Ishikawa (cell line): ENCODE data around the gene C19orf44.

Source experiments
- CREB1 ChIP-seq: IDR thresholded peaks from 2 replicates; pipeline ENCODE4 v1.6.1; 2012; ENCODE audit warnings: low read depth
- FOXM1 ChIP-seq: IDR thresholded peaks from 2 replicates; pipeline ENCODE4 v1.6.1; 2012; ENCODE audit warnings: low read depth, borderline replicate concordance
- MAX ChIP-seq: IDR thresholded peaks from 2 replicates; pipeline ENCODE4 v1.6.1; 2012
- NFIC ChIP-seq: IDR thresholded peaks from 2 replicates; pipeline ENCODE4 v1.6.1; 2012
- RAD21 ChIP-seq: IDR thresholded peaks from 2 replicates; pipeline ENCODE4 v1.6.1; 2012; ENCODE audit warnings: low read depth
- TAF1 ChIP-seq: IDR thresholded peaks from 2 replicates; pipeline ENCODE4 v1.6.1; 2012; ENCODE audit warnings: low read depth, mild to moderate bottlenecking
- TCF12 ChIP-seq: IDR thresholded peaks from 2 replicates; pipeline ENCODE4 v1.6.1; 2012; ENCODE audit warnings: low read depth
- USF1 ChIP-seq: IDR thresholded peaks from 2 replicates; pipeline ENCODE4 v1.6.1; 2012
- YY1 ChIP-seq: IDR thresholded peaks from 2 replicates; pipeline ENCODE4 v1.6.1; 2012; ENCODE audit warnings: low read depth
- TF ChIP-seq, protein P1 (sequence below): IDR thresholded peaks from 2 replicates; pipeline ENCODE4 v1.6.1; 2012; ENCODE audit warnings: low read depth, mild to moderate bottlenecking

- no peak for TF ChIP-seq MAX
- TF ChIP-seq NFIC = no peak
- no peak for TF ChIP-seq RAD21
- no peak for TF ChIP-seq CREB1
- TF ChIP-seq, protein P1, sequence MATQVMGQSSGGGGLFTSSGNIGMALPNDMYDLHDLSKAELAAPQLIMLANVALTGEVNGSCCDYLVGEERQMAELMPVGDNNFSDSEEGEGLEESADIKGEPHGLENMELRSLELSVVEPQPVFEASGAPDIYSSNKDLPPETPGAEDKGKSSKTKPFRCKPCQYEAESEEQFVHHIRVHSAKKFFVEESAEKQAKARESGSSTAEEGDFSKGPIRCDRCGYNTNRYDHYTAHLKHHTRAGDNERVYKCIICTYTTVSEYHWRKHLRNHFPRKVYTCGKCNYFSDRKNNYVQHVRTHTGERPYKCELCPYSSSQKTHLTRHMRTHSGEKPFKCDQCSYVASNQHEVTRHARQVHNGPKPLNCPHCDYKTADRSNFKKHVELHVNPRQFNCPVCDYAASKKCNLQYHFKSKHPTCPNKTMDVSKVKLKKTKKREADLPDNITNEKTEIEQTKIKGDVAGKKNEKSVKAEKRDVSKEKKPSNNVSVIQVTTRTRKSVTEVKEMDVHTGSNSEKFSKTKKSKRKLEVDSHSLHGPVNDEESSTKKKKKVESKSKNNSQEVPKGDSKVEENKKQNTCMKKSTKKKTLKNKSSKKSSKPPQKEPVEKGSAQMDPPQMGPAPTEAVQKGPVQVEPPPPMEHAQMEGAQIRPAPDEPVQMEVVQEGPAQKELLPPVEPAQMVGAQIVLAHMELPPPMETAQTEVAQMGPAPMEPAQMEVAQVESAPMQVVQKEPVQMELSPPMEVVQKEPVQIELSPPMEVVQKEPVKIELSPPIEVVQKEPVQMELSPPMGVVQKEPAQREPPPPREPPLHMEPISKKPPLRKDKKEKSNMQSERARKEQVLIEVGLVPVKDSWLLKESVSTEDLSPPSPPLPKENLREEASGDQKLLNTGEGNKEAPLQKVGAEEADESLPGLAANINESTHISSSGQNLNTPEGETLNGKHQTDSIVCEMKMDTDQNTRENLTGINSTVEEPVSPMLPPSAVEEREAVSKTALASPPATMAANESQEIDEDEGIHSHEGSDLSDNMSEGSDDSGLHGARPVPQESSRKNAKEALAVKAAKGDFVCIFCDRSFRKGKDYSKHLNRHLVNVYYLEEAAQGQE = no peak
- TF ChIP-seq TCF12 = no peak
- TF ChIP-seq YY1 = no peak
- no peak for TF ChIP-seq USF1
- TF ChIP-seq FOXM1 = no peak
- TF ChIP-seq TAF1 = no peak
These were observed 40.7 kb upstream of the C19orf44 start for GRCh38 chr19:16455489-16455888.
